Gastroesophageal sphincter (tissue), 4 donors: ENCODE results near the gene REV1. TPM values are rescaled to one million over a fixed set of nuclear protein-coding genes. Genes with fewer than 3 reads are reported as not detected.
"Not testable (repeated sequence)": the region's sequence is repeated elsewhere in the genome, so short reads cannot be mapped to it uniquely, and the experiment has no call there.

Experiments
- ATAC-seq: fragments of 150-250 bp; one replicate; pipeline ENCODE4 v1.9.1; 2016; ENCODE audit warnings: mild to moderate bottlenecking, moderate library complexity
- H3K27ac ChIP-seq, 4 donors: fragments of 200-600 bp; sonication (generic) in 3 of 4; 1 replicate in 3 of 4; 2 replicates in 1 of 4; pipeline ENCODE4 v1.5.1; 2016 to 2019
- H3K27me3 ChIP-seq: fragments of 200-600 bp; sonication (generic); one replicate; pipeline ENCODE4 v1.5.1; 2019
- H3K36me3 ChIP-seq, 2 donors: fragments of 200-600 bp; sonication (generic); one replicate each; pipeline ENCODE4 v1.5.1; 2019; ENCODE audit warnings: control low read depth in 1 of 2
- H3K4me1 ChIP-seq, 3 donors: fragments of 200-600 bp; sonication (generic); 1 replicate in 2 of 3; 2 replicates in 1 of 3; pipeline ENCODE4 v1.5.1; 2016 to 2019; ENCODE audit warnings: control low read depth in 2 of 3
- H3K4me3 ChIP-seq, 2 donors: fragments of 200-600 bp; sonication (generic); one replicate each; pipeline ENCODE4 v1.5.1; 2019; ENCODE audit warnings: mild to moderate bottlenecking in 1 of 2, moderate library complexity in 1 of 2
- H3K9me3 ChIP-seq, 3 donors: fragments of 200-600 bp; sonication (generic); one replicate each; pipeline ENCODE4 v1.5.1; 2017 to 2019; ENCODE audit warnings: control low read depth in 2 of 3
- CTCF ChIP-seq, 4 experiments: fragments of 200-600 bp in 2 of 4; fragments of 450-650 bp in 2 of 4; sonication (generic) in 1 of 4; IDR thresholded peaks; one replicate each; pipeline ENCODE4 v1.5.1; 2017 to 2019; ENCODE audit warnings: antibody characterized with exemption in 4 of 4, mild to moderate bottlenecking in 2 of 4, moderate library complexity in 2 of 4
- EP300 ChIP-seq: sonication (generic); formaldehyde crosslinking; IDR thresholded peaks from one replicate; pipeline ENCODE4 v1.6.1; 2017; ENCODE audit warnings: antibody characterized with exemption, mild to moderate bottlenecking
- POLR2A ChIP-seq, 2 donors: fragments of 450-650 bp; IDR thresholded peaks; one replicate each; pipeline ENCODE4 v1.6.1; 2017; ENCODE audit warnings: antibody characterized with exemption in 2 of 2, mild to moderate bottlenecking in 2 of 2, moderate library complexity in 1 of 2
- POLR2AphosphoS5 ChIP-seq: sonication (generic); formaldehyde crosslinking; IDR thresholded peaks from one replicate; pipeline ENCODE4 v1.6.1; 2017; ENCODE audit warnings: antibody characterized with exemption
- WGBS, 2 donors: methylation state at CpG; one replicate each; pipeline ENCODE4 v1.1.5; 2018; ENCODE audit warnings: low coverage in 1 of 2; 5-methylcytosine and 5-hydroxymethylcytosine counted together
- total RNA-seq, 4 donors: library from RNA; depleted of rRNA; stranded (reverse); fragments of >200 nt; gene quantifications; one replicate each; pipeline ENCODE4 v1.1.0, GENCODE V29; 2016

Gene REV1
- total RNA-seq, 4 donors from 2014 or later, result 25.9 to 61.5 (median 47.3) TPM

DNA sequence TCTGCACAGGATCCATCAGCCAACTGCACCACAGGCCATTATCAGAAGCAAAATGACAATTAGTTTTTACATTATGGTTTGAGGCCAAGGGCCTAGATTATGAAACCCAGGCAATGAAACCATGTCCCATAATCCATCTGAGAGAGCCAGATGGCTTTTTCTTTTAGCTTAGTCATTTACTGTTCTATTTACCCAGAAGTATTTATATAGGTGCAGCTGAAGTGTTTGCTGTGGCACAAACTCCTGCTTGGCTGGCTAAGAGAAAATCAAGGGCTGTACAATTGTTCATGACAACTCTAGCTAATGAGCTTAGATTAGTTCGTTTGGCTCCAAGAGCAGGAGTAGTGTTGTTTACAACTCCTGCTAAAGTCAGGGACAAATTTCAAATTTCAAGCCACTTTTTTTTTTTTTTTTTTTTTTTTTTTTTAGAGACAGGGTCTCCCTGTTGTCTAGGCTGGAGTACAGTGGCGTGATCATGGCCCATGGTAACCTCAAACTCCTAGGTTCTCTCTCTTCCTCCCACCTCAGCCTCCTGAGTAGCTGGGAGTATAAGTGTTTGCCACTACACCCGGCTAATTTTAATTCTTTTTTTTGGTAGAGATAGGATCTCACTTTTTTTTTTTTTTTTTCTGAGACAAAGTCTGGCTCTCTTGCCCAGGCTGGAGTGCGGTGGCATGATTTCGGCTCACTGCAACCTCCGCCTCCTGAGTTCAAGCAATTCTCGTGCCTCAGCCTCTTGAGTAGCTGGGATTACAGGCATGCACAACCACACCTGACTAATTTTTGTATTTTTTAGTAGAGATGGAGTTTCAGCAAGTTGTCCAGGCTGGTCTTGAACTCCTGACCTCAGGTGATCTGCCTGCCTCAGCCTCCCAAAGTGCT lies 18.4 kb upstream of the REV1 start:
- H3K36me3 ChIP-seq, result no peaks in the 10 kb centered on the region
- no peaks in the 10 kb centered on the region for H3K9me3 ChIP-seq
- no peak overlapping the region for H3K4me3 ChIP-seq
- 60 to 80% methylated on average over 3 to 7 of the region's 7 CpGs for WGBS, 2 donors
- peaks cover 0 to 24% (median 5%) of the 10 kb centered on the region in 3 donors for H3K4me1 ChIP-seq
- no peak for ATAC-seq
- peak overlapping the region in 1 of 4 donors; percentile 3 for H3K27ac ChIP-seq
- no peak for TF ChIP-seq CTCF (IDR thresholded peaks at IDR 0.05)
- no peak for TF ChIP-seq POLR2A (IDR thresholded peaks at IDR 0.05)
- no peak for TF ChIP-seq EP300
- TF ChIP-seq POLR2AphosphoS5, result no peak
- H3K27me3 ChIP-seq, result no peaks in the 10 kb centered on the region

DNA sequence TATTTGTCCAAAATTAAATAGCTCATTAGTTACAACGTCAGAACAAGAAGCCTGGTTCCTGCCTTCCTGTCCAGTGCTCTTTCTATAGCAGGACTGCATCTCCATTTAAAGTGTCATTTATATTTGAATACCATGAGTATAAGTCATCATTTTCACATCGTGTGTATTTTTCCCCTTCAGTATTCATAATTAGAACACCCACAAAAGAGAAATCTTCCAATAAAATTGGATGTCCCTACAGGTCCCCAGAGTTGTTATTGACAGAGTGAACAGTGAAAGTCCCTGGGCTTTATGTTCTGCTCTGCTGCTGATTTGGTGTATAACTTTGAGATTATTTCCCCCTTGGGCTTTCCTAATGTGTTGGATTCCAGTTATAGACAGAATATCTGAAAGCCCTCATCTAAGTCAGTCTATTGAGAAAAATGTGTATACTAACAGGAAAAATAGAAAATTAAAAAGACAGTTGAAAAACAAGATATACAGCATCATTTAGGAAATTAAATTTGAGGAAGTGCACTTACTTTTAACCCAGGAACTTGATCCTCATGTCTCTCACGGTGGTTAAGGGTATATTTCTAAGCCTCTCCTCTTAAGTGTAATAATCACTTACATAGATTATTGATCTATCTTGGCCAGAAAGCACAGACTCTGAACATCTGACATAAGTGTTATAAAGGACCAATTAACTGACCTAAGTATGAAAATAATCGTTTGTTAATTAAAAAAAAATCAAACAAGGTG lies 15.2 kb upstream of the REV1 start:
- H3K36me3 ChIP-seq, result no peaks in the 10 kb centered on the region
- no peak for TF ChIP-seq EP300
- TF ChIP-seq POLR2AphosphoS5, result no peak
- no peak for TF ChIP-seq POLR2A (IDR thresholded peaks at IDR 0.05)
- no peak for TF ChIP-seq CTCF (IDR thresholded peaks at IDR 0.05)
- ATAC-seq, result no peak
- H3K27me3 ChIP-seq, result no peaks in the 10 kb centered on the region
- no peaks in the 10 kb centered on the region for H3K9me3 ChIP-seq
- no peak overlapping the region for H3K4me3 ChIP-seq
- no peak overlapping the region for H3K27ac ChIP-seq
- WGBS, 2 donors, result 28 to 36% methylated on average over 4 of the region's 4 CpGs
- peaks cover 0 to 8% (median 0%) of the 10 kb centered on the region in 3 donors for H3K4me1 ChIP-seq

DNA sequence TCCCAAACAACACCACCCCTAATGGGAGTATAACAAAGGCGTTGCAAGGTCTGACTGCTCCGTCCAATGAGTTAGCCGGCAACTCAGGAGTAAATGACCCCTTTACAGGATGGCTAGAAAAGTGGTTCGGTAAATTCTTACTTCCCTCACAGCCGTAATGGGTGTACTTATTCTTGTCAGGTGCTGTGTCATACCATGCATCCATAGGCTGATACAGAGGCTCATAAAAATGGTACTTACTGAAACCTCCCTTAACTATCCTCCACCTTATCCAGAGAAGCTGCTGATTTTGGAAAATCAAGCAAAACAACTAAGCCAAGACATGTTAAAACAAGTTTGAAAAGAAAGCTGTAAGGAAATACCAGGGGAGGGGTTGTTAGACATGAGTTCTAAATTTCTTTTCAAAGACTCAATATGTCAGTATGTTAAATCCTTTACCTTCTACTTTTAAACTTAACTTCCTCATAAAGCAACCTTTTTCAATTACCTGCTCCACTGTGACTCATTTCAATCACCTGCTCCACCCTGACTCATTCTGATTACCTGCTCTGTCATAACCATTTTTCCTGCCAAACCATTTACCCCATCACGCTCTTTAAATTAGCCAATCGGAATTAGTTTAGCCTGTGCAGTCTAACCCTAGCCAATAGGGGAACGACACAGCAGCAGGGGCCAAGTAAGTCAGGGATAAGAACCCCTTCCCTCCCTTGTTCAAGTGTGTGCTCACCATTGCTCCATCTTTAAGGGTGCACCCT lies 14.0 kb upstream of the REV1 start:
- not testable (repeated sequence) for H3K27me3 ChIP-seq, H3K36me3 ChIP-seq, H3K9me3 ChIP-seq, H3K27ac ChIP-seq, ATAC-seq, H3K4me1 ChIP-seq, H3K4me3 ChIP-seq
- 92 to 95% methylated on average over 8 of the region's 8 CpGs for WGBS, 2 donors

DNA sequence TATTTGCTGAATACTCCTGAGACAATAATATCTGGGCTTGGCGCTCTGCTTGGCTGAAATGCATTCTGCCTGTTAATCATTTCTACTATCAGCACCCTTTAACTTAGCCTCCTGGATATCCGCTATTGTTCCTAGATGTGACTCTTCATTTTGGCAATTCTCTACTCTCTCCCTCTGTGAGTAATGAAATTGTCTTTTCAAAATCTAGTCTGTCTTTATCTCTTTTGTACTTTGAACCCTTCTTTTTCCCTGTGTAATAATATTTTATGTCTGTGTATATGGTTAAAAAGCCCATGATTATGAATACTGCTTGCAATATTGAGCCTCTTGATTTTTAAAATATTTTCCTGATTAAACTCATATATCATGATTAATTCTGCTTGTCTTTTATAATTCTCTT lies 6.2 kb upstream of the REV1 start:
- TF ChIP-seq POLR2A (IDR thresholded peaks at IDR 0.05), result no peak
- no peak for TF ChIP-seq CTCF (IDR thresholded peaks at IDR 0.05)
- TF ChIP-seq POLR2AphosphoS5, result no peak
- no peak for TF ChIP-seq EP300
- Histone ChIP-seq H3K27me3 (no peaks in the 10 kb centered on the region), H3K9me3 (no peaks in the 10 kb centered on the region), H3K27ac (no peak overlapping the region), H3K4me3 (no peak overlapping the region), H3K36me3 (no peaks in the 10 kb centered on the region), H3K4me1 (peaks cover 0 to 4% (median 0%) of the 10 kb centered on the region in 3 donors)
- no peak for ATAC-seq
- WGBS, 2 donors, result 90 to 100% methylated on average over 2 of the region's 2 CpGs
